Activated CD8-positive, alpha-beta memory T cell treated with anti-CD3 and anti-CD28 coated beads, Interleukin-2, amount 50 U/mL, for 24 hours (primary cell): ENCODE results near the gene ERH.
"Not testable (repeated sequence)": the region's sequence is repeated elsewhere in the genome, so short reads cannot be mapped to it uniquely, and the experiment has no call there.

Experiments used
- DNase-seq: peaks from one replicate; pipeline ENCODE4 v3.0.0-alpha.2; 2020; ENCODE audit errors: extremely low read depth

The ERH gene

DNA sequence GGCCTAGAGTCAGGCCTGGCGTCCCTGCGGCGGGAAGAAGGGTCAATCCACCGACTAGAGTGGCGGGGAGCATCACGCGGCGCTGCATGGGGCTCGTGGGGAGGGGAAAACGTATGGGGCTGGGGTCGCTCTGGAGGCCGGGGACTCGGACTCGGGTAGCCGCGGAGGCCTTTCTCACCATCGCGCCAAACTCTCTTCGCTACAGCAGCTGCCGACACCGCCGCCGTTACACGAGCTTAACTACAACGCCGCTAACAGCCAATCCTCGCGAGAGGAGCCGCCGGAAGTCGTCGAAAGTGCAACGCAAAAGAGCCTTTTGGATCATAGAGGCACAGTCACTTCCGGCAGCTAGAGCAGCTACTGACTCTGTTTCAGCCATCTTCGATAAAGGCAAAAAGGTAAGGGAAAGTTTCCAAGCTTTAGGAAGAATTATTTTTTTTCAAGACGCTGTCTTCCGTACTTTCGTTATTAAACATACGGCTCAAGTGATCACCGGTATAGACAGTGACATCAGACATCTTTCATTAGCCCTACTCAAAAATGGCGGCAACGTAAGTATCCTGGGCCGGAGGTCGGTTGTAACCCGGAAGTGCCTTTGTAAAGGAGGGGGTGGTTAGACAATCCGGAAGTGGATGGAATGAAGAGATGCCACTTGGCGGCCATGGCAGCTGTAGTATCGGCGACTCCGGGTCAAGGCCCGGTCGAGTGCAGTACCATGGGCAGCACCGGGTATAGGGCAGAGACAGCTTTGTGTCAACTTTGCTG is at the start of gene ERH, which contains the start of gene SLC39A9:
ERH (minus strand) TSS at position 247 of the 765 bp plus-strand sequence; CDS start at position 181, 66 bp downstream.
SLC39A9 (plus strand) TSS at position 640 of the 765 bp plus-strand sequence. CDS start 678 bp downstream, outside the sequence.
- DNase-seq: peak; percentile 90

DNA sequence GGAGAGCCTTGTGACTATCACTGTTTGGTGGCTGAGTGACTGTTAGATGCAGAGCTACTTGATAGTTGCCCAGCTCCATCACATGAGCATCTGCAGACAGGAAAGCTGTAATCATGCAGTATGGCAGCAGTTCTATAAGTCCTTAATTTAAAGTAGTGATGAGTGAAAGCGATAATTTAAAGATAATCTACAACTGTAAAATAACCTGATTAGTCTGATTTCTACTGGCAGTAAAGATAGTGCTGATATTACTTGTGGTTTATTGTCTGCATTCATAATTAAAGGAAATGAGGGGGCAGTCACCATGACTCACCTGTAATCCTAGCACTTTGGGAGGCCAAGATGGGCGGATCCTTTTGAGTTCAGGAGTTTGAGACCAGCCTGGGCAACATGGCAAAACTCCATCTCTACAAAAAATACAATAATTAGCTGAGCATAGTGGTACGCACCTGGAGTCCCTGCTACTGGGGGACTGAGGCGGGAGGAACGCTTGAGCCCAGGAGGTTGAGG is 45.3 kb upstream of the ERH start:
- DNase-seq: no peak

DNA sequence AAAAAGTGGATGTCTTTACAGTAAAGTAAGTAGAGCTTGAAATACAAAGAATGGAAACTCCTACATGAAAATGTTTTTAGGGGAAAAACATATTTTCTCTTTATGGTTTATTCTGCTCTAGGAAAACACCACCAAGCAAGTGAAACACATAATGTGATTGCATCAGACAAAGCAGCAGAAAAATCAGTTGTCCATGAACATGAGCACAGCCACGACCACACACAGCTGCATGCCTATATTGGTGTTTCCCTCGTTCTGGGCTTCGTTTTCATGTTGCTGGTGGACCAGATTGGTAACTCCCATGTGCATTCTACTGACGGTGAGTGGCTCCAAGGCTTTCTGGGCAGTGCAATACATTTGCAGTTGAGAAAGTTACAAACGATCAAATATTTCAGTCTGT is 43.8 kb upstream of the ERH start:
- no peak for DNase-seq

DNA sequence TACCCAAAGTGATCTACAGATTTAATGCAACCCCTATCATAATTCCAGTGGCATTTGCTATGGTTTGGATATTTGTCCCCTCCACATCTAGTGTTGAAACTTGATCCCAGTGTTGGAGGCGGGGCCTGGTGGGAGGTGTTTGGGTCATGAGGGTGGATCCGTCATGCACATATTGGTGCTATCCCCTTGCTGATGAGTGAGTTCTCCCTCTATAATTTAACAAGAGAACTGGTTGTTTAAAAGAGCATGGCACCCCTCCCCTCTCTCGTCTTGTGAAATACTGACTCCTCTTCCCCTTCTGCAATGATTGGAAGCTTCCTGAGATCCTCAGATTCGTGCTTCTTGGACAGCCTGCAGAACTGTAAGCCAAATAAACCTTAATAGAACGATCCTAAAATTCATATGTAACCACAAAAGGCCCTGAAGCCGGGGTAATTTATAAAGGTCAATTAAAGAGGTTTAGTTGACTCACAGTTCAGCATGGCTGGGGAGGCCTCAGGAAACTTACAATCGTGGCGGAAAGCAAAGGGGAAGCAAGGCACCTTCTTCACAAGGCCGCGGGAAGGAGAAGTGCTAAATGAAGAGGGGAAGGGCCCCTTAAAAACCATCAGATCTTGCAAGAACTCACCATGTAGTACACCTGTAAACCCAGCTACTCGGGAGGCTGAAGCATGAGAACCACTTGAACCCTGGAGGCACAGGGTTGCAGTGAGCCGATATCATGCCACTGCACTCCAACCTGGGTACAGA is 41.6 kb upstream of the ERH start:
- DNase-seq: no peak

DNA sequence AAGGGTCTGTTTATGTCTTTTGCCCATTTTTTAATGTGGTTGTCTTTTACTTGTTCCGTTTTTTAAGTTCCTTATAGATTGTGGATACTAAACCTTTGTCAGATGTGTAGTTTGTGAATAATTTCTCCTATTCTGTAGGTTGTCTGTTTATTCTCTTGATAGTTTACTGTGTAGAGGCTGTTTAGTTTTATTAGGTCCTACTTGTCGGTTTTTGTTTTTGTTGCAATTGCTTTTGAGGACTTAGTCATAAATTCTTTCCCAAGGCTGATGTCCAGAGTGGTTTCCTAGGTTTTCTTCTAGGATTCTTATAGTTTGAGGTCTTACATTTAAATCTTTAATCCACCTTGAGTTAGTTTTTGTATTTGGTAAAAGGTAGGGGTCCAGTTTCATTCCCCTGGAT is 34.3 kb upstream of the ERH start:
- DNase-seq: no peak

DNA sequence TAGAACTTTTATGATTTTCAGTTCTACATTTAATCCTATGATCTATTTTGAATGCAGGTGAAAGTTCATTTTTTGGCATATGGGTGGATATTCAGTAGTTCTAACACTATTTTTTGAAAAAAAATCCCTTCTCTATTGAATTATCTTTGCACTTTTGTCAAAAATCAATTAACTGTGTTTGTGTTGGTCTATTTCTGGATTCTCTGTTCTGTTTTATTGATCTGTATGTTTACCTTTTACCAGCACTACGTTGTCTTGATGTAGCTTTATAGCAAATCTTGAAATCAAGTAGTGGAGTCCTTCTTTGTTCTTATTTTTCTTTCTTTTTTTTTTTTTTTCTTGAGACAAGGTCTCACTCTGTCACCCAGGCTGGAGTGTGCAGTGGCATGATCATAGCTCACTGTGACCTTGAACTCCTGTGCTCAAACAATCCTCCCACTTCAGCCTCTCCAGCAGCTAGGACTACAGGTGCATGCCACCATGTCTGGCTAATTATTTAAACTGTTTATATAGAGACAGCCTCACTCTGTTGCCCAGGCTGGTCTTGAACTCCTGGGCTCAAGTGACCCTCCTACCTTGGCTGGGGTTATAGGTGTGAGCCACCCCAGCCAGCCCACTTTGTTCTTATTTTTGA is 32.3 kb upstream of the ERH start:
- no peak for DNase-seq

DNA sequence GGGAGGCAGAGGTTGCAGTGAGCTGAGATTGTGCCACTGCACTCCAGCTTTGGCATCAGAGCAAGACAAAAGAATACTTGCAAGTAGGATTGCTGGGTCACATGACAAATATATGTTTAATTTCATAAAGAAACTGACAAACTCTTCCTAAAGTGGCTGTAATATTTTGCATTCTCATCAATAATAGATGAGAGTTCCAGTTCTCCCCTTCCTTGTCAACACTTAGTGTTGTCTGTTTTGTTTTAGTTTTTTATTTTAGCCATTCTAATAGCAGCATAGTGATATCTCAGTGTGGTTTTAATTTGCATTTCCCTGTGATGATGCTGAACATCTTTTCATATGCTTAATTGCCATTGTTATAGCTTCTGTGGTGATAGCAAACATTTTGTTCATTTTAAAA is 31.5 kb upstream of the ERH start:
- DNase-seq: no peak

DNA sequence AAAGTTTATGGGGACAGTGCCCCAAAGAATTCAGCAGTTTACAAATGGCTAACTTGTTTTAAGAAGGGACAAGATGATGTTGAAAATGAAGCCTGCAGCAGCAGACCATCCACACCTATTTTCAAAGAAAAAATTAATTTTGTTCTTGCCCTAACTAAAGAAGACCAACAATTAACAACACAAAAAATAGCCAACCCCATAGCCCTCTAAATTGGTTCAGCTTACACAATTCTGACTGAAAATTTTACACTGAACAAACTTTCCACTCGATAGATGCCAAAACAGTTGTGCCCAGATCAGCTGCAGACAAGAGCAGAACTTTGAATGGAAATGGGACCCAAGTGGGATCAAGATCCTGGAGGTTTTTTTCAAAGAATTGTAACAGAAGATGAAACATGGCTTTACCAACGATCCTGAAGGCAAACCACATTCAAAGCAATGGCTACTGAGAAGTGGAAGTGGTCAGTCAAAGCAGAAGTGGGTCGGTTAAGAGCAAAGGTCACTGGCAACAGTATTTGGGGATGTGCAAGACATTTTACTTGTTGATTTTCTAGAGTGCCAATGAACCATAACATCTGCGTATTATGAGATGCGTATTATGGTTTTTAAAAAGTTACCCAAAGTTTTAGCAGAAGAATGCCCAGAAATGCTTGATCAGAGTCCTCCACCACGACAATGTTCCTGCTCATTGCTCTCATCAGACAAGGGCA is 30.3 kb upstream of the ERH start:
- DNase-seq: no peak

DNA sequence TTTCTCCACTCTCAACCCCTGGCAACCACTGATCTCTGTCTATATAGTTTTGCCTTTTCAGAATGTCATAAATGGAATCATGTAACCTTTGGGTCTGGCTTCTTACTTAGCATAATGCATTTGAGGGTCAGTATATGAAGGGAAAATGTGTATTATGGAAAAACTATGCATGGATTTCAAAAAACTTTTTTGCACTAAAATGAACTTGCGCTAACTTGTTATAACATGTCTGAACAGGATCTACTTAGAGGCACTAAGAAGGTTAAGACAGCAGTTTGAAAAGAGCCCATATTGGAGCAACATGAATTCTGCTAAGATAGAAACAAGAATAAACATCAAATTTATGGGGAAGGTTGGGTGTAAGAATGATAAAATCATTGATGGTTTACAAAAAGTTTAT is 29.5 kb upstream of the ERH start:
- DNase-seq: no peak

DNA sequence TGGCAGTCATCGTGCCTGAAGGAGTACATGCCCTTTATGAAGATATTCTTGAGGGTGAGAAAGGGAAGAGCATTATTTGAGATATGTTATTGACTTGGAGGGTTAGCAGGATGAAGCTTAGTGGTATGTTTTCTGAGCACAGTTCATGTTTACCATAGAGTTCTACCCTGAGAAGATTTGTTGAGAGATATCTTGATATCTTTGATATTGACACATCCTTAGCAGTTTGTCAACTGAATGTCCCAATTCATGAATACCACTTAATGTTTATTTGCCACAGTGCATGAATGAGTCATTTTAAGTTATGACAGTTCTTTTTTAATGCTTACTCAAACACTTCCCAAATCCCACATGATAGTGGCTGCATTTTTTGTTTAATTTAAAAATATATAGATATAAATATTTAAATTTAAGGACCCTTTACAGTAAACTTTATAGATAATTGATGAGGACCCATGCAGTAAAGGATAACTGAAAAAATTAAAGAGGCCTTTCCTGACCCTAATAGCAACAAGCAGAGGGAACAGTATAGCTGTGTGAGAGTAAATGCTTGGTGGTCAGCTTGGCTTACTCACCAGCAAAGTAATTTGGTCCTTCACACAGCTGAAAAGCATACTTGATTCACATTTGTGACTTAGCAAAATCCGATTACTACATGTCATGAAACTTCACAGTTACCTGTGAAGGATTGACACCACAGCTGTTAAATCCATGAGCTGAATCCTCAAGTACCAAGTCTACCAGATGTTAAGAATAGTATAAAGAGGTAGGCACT is 26.2 kb upstream of the ERH start:
- DNase-seq: no peak

DNA sequence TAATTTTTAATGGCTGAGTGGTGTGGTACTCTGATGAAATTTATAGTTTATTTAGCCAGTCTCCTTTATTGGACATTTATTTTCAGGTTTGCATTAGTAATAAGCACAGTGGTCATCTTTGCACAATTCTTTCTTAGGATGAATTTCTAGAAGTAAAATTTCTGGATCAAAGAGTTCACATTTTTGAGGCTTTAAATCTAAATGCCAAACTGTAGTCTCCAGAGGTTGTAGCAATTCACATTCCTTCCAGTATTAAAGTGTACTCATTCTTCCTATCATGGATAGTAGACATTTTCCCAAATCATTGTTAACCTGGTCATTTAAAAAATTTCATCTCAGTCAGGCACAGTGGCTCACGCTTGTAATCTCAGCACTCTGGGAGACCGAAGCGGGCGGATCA is 25.2 kb upstream of the ERH start:
- DNase-seq: no peak

DNA sequence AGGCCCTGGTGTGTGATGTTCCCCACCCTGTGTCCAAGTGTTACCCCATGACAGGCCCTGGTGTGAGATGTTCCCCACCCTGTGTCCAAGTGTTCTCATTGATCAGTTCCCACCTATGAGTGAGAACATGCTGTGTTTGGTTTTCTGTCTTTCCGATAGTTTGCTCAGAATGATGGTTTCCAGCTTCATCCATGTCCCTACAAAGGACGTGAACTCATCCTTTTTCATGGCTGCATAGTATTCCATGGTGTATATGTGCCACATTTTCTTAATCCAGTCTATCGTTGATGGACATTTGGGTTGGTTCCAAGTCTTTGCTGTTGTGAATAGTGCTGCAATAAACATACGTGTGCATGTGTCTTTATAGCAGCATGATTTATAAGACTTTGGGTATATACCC is 18.0 kb upstream of the ERH start:
- DNase-seq: not testable (repeated sequence)

DNA sequence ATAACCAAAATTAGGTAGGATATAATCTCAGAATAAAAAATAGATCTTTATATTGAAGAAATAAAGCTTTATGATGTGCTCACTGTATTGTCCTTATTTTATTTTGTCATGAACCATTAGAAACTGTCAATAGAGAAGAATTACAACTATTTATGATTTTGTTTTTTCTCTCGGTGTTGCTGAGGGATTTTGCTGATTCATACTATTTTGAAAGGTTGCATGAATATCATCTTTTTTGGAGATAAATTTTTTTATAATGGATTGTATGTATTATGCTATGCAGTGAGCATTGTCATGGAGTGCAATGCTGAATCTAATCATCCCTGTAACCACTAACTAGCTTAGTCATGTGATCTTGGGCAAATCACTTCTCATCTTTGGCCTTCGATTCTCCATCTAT is 15.4 kb upstream of the ERH start:
- no peak for DNase-seq

DNA sequence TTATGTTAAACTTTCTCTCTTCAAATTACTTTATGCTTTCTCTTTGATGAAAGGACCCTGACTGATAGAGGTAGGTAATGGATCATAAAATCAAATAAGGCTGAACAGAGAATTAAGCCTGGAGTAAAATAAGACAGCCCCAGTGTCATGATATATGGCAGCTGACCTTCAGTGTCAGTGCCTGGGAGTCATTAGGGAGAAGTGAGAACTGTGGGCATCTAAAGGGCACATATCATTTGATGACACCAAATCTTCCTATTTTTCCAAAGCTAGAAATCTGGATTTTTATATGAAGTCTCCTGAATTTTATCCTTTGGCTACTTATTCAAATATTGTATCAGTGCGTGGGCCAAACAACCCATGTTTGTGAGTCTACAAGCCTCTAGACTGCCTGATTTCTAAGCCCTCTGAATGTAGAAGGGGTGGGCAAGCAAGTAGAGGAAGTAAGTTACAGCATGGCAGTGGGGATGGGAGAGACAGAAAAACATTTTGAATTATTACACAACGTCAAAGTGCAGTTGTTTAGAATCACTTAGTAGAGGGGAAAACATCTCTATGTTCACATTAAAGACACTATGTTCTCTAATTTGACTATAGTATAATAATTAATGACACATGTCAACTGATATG is 10.3 kb upstream of the ERH start:
- no peak for DNase-seq

DNA sequence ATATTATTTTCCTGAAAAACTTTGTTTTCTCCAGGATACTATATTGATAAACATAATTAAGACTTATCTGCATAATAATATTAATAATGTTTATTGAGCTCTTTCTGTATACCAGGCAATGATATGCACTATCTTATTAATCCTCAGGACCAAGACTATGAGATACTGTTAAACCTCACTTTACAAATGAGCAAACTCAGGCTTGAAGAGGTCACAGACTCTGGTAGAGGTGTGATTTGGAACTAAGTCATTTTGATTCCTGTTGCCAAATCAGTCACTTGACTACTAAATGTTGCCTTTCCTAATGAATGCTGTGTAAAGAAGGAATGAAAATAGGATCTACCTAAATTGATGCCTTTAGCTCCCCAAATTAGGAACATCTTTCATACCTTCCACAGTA is 7.7 kb upstream of the ERH start:
- no peak for DNase-seq

DNA sequence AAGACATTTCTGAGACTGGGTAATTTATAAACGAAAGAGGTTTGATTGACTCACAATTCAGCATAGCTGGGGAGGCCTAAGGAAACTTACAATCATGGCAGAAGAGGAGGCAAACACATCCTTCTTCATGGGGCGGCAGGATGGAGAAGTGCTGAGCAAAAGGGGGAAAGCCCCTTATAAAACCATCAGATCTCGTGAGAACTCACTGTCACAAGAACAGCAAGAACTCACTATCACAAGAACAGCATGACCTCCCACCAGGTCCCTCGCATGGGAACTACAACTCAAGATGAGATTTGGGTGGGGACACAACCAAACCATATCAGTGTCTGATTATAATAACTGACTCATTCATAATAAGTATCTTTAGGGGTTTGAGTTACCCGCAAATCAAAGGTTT is 6.8 kb upstream of the ERH start:
- no peak for DNase-seq

DNA sequence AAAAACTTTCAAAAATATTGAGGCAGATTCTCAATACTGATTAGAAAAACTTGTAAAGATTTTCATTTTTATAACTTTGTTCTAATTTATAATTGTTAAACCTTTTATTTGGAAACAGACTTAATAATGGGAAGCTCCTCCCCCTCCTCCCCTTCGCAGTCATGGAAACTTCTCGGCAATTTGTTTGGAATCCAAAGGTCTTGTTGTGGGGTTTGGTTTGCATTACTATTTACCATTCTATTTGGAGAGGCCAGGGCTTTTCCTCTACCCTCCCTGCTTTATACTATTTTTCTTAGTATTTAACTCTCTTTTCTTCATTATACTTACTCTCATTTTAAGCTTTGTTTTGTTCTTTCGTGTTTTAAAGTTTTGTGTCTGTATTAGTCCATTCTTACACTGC is 6.4 kb upstream of the ERH start:
- no peak for DNase-seq

DNA sequence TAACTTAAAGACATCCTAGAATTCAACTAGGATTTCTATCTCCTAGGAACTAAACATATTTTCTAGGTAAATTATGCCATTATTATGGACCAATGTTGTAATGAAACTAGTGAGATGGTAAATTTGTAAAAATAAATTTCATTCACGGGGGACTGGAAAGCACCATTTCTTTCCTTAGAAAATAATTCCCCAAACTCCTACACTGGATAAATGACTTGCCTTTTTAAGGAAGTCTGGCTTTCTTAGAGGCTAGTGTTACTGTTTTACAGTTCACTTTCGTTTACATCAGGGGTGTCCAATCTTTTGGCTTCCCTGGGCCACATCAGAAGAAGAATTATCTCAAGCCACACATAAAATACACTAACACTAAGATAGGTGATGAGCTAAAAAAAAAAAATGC is 3.7 kb upstream of the ERH start:
- no peak for DNase-seq

DNA sequence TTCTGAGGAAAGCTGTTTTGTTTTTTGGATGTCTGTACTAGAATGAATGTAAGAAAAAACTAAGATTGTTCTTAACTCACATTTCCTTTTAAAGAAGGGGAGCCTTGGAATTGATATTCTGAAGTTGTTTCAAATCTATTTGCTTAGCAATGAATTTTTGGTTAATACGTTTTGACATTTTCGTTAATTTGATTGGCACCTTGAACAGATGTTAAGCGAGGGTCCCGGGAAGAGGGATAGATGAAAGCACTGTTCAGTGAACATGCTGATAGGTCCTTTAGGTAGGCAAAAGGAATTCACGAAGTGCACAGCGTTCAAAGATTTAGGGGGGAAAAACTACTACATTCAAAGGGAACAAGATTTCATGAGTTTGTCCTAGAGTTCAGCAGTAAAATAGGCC is 2.1 kb upstream of the ERH start:
- no peak for DNase-seq

DNA sequence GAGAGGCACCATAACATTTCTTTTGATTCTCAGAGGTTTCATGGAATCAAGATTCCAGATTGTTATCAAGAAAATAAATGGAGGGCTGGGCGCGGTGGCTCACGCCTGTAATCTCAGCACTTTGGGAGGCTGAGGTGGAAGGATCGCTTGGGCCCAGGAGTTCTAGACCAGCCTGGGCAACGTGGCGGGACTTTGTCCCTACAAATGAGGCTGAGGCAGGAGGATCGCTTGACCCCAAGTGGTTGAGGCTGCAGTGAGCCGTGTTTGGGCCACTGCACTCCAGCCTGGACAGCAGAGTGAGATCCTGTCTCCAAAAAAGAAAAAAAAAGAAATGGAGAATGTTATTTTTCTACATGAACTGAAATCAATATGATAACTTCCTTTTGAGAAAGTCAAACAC is 1.7 kb upstream of the ERH start:
- no peak for DNase-seq

DNA sequence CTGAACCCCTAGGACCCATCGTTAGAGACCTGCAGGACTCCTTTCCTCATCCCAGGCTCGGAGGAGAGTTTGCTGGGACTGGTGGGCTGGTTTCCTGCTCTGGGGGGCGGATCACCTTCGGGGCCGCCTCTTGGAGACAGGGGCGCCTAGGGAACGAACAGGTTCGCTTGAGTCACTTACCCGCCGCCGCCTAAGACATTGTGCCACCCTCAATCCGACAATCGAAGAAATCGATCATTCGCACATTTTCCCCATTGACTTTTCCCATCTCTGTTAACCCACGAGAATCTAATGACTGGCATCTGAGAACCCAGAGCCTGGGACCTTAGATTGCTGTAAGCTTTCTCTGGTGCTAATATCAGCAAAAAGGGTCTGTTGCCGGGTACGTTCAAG is 715 bp upstream of the ERH start:
- DNase-seq: no peak
